Measurements from ENCODE around the gene CD4.
A peak's percentile ranks its signal among the peaks of the same experiment; 100 is the strongest.

- TF ChIP-seq CTCF (IDR thresholded peaks at IDR 0.05; ENCODE audit: insufficient read depth, low read length, poor library complexity, severe bottlenecking) (no peak), EZH2phosphoT487 (conservative IDR thresholded peaks at IDR 0.05; ENCODE audit: low read length) (peak; percentile 99; the same call in 1 of the 2 replicates)
These were observed 39.6 kb downstream of the CD4 start for GRCh38 chr12:6828781-6829535.
